GM06990 (cell line): ENCODE data around the gene CCNI.

ENCODE experiments used
- DNase-seq: peaks from one replicate; pipeline ENCODE4 v3.0.0-alpha.2; 2011; ENCODE audit not compliant: insufficient read length; ENCODE audit errors: extremely low read depth
- H3K27me3 ChIP-seq: replicated peaks from 2 replicates; pipeline ENCODE4 v1.6.0; 2011; ENCODE audit warnings: low read length; ENCODE audit not compliant: control insufficient read depth, insufficient read depth
- H3K36me3 ChIP-seq: 2 replicates; pipeline ENCODE4 v1.5.1; 2011; ENCODE audit warnings: low read length; ENCODE audit not compliant: control insufficient read depth, insufficient read depth
- H3K4me3 ChIP-seq: replicated peaks from 2 replicates; pipeline ENCODE4 v1.5.1; 2011; ENCODE audit warnings: low read depth, mild to moderate bottlenecking, control low read depth, low read length
- TF ChIP-seq, protein P1 (sequence below): IDR thresholded peaks from 2 replicates; pipeline ENCODE4 v1.5.1; 2011; ENCODE audit warnings: low read length, control low read depth, mild to moderate bottlenecking, inconsistent platforms; ENCODE audit not compliant: insufficient read depth, poor library complexity, severe bottlenecking

CCNI gene

DNA sequence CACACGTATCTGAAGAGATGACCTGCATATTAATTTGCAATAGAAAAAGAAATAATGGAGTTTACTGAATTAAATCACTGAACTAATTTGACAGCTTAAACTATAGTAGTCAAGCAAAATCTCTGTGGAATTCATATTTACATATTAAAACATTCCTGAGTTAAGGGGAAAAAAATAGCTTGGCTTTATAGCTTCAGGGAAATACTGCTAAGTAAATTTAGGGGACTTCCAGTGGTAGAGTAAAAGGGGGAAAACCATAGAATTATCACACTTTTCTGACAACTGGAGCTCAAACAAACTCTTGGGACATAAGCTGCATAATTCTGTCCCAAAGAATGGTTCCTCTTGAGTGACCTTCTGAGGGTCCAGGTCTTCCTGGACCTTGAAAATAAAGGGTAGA lies 28.6 kb upstream of the CCNI start:
- DNase-seq: no peak
- TF ChIP-seq, protein P1, sequence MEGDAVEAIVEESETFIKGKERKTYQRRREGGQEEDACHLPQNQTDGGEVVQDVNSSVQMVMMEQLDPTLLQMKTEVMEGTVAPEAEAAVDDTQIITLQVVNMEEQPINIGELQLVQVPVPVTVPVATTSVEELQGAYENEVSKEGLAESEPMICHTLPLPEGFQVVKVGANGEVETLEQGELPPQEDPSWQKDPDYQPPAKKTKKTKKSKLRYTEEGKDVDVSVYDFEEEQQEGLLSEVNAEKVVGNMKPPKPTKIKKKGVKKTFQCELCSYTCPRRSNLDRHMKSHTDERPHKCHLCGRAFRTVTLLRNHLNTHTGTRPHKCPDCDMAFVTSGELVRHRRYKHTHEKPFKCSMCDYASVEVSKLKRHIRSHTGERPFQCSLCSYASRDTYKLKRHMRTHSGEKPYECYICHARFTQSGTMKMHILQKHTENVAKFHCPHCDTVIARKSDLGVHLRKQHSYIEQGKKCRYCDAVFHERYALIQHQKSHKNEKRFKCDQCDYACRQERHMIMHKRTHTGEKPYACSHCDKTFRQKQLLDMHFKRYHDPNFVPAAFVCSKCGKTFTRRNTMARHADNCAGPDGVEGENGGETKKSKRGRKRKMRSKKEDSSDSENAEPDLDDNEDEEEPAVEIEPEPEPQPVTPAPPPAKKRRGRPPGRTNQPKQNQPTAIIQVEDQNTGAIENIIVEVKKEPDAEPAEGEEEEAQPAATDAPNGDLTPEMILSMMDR: no peak
- Histone ChIP-seq H3K27me3 (no peaks in the 10 kb centered on the region), H3K36me3 (no peaks in the 10 kb centered on the region), H3K4me3 (no peak overlapping the region)

DNA sequence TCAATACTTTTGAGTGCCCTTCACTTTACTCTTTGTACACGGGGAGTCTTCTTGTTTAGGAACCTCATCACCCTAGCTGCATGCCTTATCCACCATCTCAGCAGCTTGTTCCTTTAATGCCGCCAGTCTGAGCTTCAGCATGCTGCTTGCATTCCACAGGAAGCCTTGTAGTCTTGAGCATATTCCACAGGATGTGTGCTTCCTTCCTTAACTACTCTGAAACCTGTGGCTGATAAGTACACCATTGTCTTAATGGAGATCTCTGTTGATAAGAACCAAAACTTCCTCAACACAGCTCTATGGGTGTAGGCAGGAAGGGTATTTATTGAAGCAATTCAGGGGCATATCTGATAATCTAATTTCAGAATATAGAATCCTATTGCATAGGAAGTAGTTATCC lies 24.4 kb upstream of the CCNI start:
- Histone ChIP-seq H3K27me3 (no peaks in the 10 kb centered on the region), H3K4me3 (no peak overlapping the region), H3K36me3 (no peaks in the 10 kb centered on the region)
- TF ChIP-seq, protein P1: no peak
- no peak for DNase-seq

DNA sequence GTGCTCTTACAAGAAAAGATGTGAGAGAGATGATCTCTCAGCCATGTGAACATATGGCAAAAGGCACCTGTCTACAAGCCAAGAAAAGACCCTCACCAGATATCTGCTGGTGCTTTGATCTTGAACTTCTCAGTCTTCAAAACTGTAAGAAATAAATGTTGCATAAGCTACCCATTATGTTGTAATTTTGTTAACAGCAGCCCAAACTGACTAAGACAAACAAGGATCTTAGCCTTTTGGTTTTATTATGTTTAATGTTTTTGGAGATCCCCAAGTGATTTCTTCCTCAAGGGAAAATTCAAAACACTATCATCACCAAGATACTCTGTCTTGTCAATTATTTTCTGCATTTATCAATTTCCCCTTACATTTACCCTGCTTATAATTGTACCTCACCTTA lies 21.8 kb upstream of the CCNI start:
- H3K36me3 ChIP-seq: no peaks in the 10 kb centered on the region
- TF ChIP-seq, protein P1: no peak

DNA sequence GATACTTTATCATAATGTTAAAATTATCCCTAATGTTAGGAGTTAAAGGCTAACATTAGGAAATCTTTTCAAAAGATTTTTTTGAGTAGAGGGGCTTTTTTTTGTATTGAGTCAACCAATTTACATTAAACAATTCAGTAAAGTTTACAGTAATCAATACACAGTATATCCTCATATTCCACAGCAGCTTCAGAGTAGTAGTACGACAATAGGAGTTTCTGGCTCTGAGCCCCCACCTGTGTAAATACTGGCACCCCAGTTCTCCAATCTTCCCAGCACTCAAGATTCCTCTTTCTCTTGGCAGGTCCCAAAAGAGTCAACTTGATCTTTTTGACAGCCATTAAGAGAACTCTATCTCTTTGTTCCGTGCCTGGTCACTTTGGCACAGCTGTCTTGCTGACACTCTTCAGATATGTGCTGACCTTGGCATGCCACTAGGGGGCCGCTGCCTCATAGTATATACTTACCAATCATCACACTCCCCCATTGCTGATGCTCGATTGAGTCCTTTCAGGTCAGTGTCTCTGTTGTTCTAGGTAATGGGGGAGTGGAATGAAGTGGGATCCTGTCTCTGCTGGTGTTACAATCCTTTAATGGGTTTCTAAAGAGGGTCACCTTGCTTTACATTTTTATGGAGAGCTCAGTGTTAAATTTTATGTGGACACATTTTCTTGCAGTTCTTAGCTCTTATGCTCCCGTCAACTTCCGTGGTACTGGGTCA lies 19.5 kb upstream of the CCNI start:
- H3K27me3 ChIP-seq: no peaks in the 10 kb centered on the region
- TF ChIP-seq, protein P1: peak; percentile 94
- peak; percentile 20 for DNase-seq
- no peaks in the 10 kb centered on the region for H3K36me3 ChIP-seq
- H3K4me3 ChIP-seq: no peak overlapping the region

More for the DNA sequence above, 21.8 kb upstream of the CCNI start:
- Histone ChIP-seq H3K4me3 (no peak overlapping the region), H3K27me3 (no peaks in the 10 kb centered on the region)
- no peak for DNase-seq

DNA sequence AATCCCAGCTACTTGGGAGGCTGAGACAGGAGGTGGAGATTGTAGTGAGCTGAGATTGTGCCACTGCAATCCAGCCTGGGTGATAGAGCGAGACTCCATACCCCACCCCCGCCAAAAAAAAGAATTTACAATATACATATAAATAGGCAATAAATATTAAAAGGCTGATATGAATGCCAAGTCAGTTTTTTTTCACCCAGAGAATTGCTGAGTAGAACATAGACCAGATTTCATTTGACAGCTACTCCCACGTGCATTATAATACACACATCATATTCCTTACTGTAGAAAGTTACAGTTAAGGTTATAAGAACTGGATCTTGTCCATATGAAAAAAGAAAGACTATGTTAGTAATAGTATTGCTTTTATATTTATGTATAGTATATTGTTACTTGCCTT lies 18.7 kb upstream of the CCNI start:
- Histone ChIP-seq H3K36me3 (no peaks in the 10 kb centered on the region), H3K4me3 (no peak overlapping the region), H3K27me3 (no peaks in the 10 kb centered on the region)
- TF ChIP-seq, protein P1: no peak
- DNase-seq: no peak

DNA sequence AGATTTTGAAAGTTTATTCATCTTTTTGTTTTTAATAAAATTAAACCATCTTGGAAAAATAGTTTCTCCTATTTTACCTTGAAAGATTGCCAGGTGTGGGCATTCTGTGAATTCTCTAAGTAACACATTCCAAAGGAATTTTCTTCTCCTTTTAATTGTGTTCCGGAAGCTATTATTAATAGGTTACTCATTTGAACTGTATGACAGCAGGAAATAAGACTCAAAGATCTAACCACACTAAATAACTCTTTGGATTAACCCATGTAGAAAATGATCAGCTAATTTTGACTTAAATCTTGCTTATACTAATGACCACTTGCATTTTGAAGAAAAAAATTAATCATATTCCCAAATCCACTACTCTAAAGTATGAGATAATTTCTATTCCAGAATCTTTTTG lies 17.6 kb upstream of the CCNI start:
- TF ChIP-seq, protein P1: no peak
- Histone ChIP-seq H3K36me3 (no peaks in the 10 kb centered on the region), H3K4me3 (no peak overlapping the region), H3K27me3 (no peaks in the 10 kb centered on the region)
- no peak for DNase-seq
